CD4-positive, alpha-beta T cell (primary cell): ENCODE data around the gene DCDC2C. TPM values are rescaled to one million over a fixed set of nuclear protein-coding genes. Genes with fewer than 3 reads are reported as not detected.

Experiments used
- ATAC-seq: fragments of 200-7000 bp; cut with Tn5 transposase; one replicate; pipeline ENCODE4 v1.10.0; 2022; ENCODE audit warnings: mild to moderate bottlenecking; ENCODE audit not compliant: poor library complexity
- CTCF ChIA-PET: fragments of 350-600 bp; sonication (Branson Sonifier 250); formaldehyde crosslinking; loops from one replicate; lab custom pipeline; 2021; ENCODE audit warnings: antibody characterized with exemption, inconsistent platforms; lab: Charles Lee
- POLR2A ChIA-PET: fragments of 350-600 bp; sonication (Branson Sonifier 250); formaldehyde crosslinking; loops from one replicate; lab custom pipeline; 2021; ENCODE audit warnings: antibody characterized with exemption, inconsistent platforms; lab: Charles Lee
- DNase-seq, 14 experiments: peaks; one replicate each; pipeline ENCODE4 v3.0.0-alpha.2; 2013 to 2020; ENCODE audit warnings: mixed read lengths in 2 of 14
- H3K27ac ChIP-seq, 2 donors: one replicate each; pipeline versions ENCODE4 v1.5.1 to v1.7.0; 2013; ENCODE audit warnings: low read length in 2 of 2, low read depth in 1 of 2, mild to moderate bottlenecking in 1 of 2
- H3K27me3 ChIP-seq, 2 experiments: 1 replicate in 1 of 2; 2 replicates in 1 of 2; pipeline versions ENCODE4 v1.6.1 to v1.7.0; 2013; ENCODE audit warnings: low read length in 2 of 2, control low read depth in 1 of 2, mild to moderate bottlenecking in 1 of 2, moderate library complexity in 1 of 2; ENCODE audit not compliant: insufficient read depth in 2 of 2, control insufficient read depth in 1 of 2
- H3K36me3 ChIP-seq: one replicate; pipeline ENCODE4 v1.6.1; 2013; ENCODE audit warnings: low read length, control low read depth; ENCODE audit not compliant: insufficient read depth
- H3K4me1 ChIP-seq: one replicate; pipeline ENCODE4 v1.6.1; 2013; ENCODE audit warnings: low read length, control low read depth; ENCODE audit not compliant: insufficient read depth
- H3K4me3 ChIP-seq: one replicate; pipeline ENCODE4 v1.5.1; 2013; ENCODE audit warnings: mild to moderate bottlenecking, low read length, moderate library complexity
- H3K9me3 ChIP-seq, 2 experiments: 1 replicate in 1 of 2; 2 replicates in 1 of 2; pipeline versions ENCODE4 v1.6.1 to v1.7.0; 2013; ENCODE audit warnings: low read length in 2 of 2, mild to moderate bottlenecking in 2 of 2, control low read depth in 1 of 2, moderate library complexity in 1 of 2; ENCODE audit not compliant: control insufficient read depth in 1 of 2, insufficient read depth in 1 of 2
- H3K27ac Mint-ChIP-seq: one replicate; pipeline ENCODE4 v1.8.0; 2020; ENCODE audit warnings: mixed read lengths
- H3K27me3 Mint-ChIP-seq: one replicate; pipeline ENCODE4 v1.8.0; 2021; ENCODE audit warnings: mixed read lengths
- H3K36me3 Mint-ChIP-seq: one replicate; pipeline ENCODE4 v1.8.0; 2021; ENCODE audit warnings: low read depth, mixed read lengths
- H3K4me1 Mint-ChIP-seq: one replicate; pipeline ENCODE4 v1.8.0; 2021; ENCODE audit warnings: low read depth, mixed read lengths
- H3K4me3 Mint-ChIP-seq: one replicate; pipeline ENCODE4 v1.8.0; 2020; ENCODE audit warnings: mild to moderate bottlenecking, mixed read lengths
- H3K9me3 Mint-ChIP-seq: one replicate; pipeline ENCODE4 v1.8.0; 2020; ENCODE audit warnings: mixed read lengths
- intact Hi-C, 2 experiments: fragments of 100-400 bp; cut with DNase I in 1 of 2; cut with micrococcal nuclease in 1 of 2; formaldehyde crosslinking; loops; one replicate each; pipeline versions ENCODE4 v1.15.1 to v1.9.0; 2023 to 2025; cut with DNase I, micrococcal nuclease
- polyA plus RNA-seq, 2 donors: library from polyadenylated mRNA; unstranded; fragments of 120-200 nt; gene quantifications; one replicate each; pipeline ENCODE4 v1.2.1, GENCODE V29; 2013
- total RNA-seq, 174 experiments: library from RNA in 2 of 174; stranded (reverse) in 2 of 174; gene quantifications; one replicate each; pipeline ENCODE4 v1.2.3 and lab custom pipeline; 2021 to 2026
- TF ChIP-seq, protein P1 (sequence below): fragments of 200-600 bp; IDR thresholded peaks from one replicate; pipeline ENCODE4 v1.8.0; 2022; ENCODE audit warnings: antibody characterized with exemption, mild to moderate bottlenecking

Gene DCDC2C, protein sequence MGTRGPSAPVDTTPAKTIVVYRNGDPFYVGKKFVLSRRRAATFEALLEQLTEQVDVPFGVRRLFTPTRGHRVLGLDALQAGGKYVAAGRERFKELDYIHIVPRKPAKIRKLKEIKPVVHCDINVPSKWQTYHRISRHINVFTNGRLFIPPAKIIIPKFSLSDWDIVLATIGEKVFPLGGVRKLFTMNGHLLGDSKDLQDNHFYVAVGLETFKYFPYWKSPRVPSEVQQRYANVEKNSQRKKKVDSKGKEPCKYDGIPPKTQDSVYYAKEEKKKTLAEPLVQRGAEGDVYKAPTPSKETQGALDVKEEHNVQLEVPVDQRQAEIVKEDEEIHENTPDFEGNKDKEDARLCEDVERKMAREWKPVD
- not detected for total RNA-seq
- polyA plus RNA-seq (2013, experiment 1 of 2), result not detected
- polyA plus RNA-seq (2013, experiment 2 of 2), result not detected
- 0 to 0.11 (median 0) reads per million in 172 experiments for total RNA-seq (lab: John Stamatoyannopoulos, UW)

DNA sequence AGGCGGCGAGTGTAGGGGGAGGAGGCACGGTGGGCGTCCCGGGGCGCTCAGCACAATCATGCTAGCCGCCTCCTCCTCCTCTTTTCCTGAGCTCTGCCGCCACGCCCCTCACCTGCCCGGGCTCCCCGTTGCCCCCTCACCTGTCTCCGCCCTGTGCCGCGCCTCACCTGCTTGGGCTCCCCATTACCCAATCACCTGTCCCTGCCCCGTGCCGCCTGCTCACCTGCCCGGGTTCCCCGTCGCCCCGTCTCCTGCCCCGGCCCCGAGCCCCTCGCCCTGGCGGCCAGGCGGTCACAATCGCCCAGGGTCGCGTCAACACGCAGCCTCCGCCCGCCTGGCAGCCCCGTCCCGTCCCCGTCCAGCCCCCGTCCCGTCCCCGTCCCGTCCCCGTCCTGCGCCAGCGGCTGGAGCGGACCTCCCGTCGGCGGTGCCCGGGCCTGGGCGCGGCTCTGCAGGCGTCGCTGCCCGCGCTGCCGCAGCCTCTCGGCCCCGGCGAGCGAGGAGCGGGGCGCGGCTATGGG lies at the start of gene DCDC2C:
TSS of gene DCDC2C (plus strand) at position 340 of the 521 bp plus-strand sequence. CDS start at position 517, 177 bp downstream.
- Histone ChIP-seq H3K4me3 (no peak within 1 kb of the TSS), H3K27ac (no peak within 1 kb of the TSS), H3K4me1 (no peaks in the 10 kb centered on the region), H3K27me3 (peaks cover 6 to 33% of the 10 kb centered on the region in 2 experiments), H3K9me3 (peaks cover 0 to 12% of the 10 kb centered on the region in 2 experiments), H3K36me3 (no peaks in the 10 kb centered on the region)
- peaks cover 74% of the 10 kb centered on the region for H3K27me3 Mint-ChIP-seq
- DNase-seq (no peak), ATAC-seq (no peak)
- ChIA-PET POLR2A (no interaction called here), CTCF (no interaction called here)
- intact Hi-C loops, result no loop called here
- TF ChIP-seq, protein P1, sequence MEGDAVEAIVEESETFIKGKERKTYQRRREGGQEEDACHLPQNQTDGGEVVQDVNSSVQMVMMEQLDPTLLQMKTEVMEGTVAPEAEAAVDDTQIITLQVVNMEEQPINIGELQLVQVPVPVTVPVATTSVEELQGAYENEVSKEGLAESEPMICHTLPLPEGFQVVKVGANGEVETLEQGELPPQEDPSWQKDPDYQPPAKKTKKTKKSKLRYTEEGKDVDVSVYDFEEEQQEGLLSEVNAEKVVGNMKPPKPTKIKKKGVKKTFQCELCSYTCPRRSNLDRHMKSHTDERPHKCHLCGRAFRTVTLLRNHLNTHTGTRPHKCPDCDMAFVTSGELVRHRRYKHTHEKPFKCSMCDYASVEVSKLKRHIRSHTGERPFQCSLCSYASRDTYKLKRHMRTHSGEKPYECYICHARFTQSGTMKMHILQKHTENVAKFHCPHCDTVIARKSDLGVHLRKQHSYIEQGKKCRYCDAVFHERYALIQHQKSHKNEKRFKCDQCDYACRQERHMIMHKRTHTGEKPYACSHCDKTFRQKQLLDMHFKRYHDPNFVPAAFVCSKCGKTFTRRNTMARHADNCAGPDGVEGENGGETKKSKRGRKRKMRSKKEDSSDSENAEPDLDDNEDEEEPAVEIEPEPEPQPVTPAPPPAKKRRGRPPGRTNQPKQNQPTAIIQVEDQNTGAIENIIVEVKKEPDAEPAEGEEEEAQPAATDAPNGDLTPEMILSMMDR, result no peak
- H3K27ac Mint-ChIP-seq, result no peak within 1 kb of the TSS
- no peak within 1 kb of the TSS for H3K4me3 Mint-ChIP-seq
- no peaks in the 10 kb centered on the region for H3K36me3 Mint-ChIP-seq
- no peaks in the 10 kb centered on the region for H3K9me3 Mint-ChIP-seq
- no peaks in the 10 kb centered on the region for H3K4me1 Mint-ChIP-seq

DNA sequence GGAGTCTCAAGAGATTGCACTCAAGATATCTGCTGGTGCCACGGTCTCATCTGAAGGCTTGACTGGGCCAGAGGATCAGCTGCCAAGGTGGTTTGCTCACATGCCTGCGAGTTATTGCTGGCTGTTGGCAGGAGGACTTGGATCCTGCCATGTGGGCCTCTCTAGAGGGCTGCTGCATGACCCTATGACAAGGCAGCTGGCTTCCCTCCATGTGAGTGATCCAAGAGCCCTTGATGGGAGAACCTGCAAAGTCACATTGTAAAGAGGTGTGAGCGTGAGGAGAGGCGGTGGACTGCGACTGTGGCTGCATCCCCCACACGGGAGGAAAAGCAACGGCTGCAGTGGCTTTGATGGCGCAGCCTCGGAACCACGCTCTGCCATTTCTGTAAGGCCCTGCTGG lies 49.4 kb upstream of the DCDC2C start:
- Mint-ChIP-seq H3K27ac (no peak overlapping the region), H3K9me3 (no peaks in the 10 kb centered on the region), H3K4me1 (peaks cover 18% of the 10 kb centered on the region), H3K36me3 (no peaks in the 10 kb centered on the region), H3K27me3 (no peaks in the 10 kb centered on the region), H3K4me3 (no peak overlapping the region)
- H3K27ac ChIP-seq, result no peak overlapping the region
- CTCF ChIA-PET, result no interaction called here
- POLR2A ChIA-PET, result no interaction called here
- H3K36me3 ChIP-seq, result no peaks in the 10 kb centered on the region
- ATAC-seq (no peak), DNase-seq (no peak)
- peaks cover 21% of the 10 kb centered on the region for H3K4me1 ChIP-seq
- H3K9me3 ChIP-seq, result no peaks in the 10 kb centered on the region
- TF ChIP-seq, protein P1, result no peak
- H3K27me3 ChIP-seq, result peaks cover 0 to 2% of the 10 kb centered on the region in 2 experiments
- intact Hi-C loops, result loop anchor here (5.0 to 10.0 kb wide), 5 partner anchors 77 to 1532 kb away; partner anchors contain the start of genes RPS7 (in 2 of the 2) and RNASEH1 (in 1 of the 2)
- no peak overlapping the region for H3K4me3 ChIP-seq

DNA sequence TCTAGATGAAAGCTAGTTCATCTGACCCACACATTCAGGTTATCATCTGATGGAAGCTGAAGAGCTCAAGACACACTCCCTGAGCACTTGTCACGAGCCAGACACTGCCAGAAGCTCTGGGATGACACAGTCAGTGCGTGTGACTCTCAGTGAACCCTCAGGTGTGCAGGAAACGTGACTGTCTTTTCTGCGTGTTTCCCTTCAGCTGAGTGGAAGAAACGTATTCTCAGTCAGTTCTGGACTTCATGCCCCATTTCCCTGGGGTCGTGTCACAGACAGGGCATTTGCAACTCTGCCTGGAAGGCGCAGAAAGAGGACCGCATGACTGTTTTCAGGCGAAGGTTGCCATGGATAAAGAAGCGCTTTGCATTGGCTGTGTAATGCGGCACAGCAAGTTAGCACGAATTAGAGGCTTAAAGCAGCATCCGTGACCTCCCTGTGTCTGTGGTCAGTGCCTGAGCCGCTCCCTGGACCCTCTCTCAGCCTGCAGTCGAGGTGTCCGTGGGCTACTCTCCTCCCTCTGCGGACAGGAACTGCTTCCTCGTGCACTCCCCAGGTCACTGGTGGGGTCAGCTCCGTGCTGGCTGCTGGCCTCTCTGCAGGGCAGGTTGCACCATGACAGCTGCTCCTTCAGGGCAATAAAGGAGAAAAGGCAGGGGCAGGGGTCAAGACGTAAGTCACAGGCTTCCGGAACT lies 48.7 kb upstream of the DCDC2C start:
- no peak overlapping the region for H3K27ac ChIP-seq
- H3K36me3 ChIP-seq, result no peaks in the 10 kb centered on the region
- intact Hi-C loops, result loop anchor here (5.0 to 10.0 kb wide), 5 partner anchors 77 to 1532 kb away; partner anchors contain the start of genes RPS7 (in 2 of the 2) and RNASEH1 (in 1 of the 2)

More for the DNA sequence above, 48.7 kb upstream of the DCDC2C start:
- H3K27me3 Mint-ChIP-seq, result no peaks in the 10 kb centered on the region
- ATAC-seq (no peak), DNase-seq (no peak)
- TF ChIP-seq, protein P1, result no peak
- no peaks in the 10 kb centered on the region for H3K9me3 ChIP-seq
- peaks cover 21% of the 10 kb centered on the region for H3K4me1 ChIP-seq
- peaks cover 0 to under 1% of the 10 kb centered on the region in 2 experiments for H3K27me3 ChIP-seq
- H3K4me3 Mint-ChIP-seq, result no peak overlapping the region
- no peak overlapping the region for H3K4me3 ChIP-seq
- ChIA-PET CTCF (no interaction called here), POLR2A (no interaction called here)
- H3K36me3 Mint-ChIP-seq, result no peaks in the 10 kb centered on the region
- no peak overlapping the region for H3K27ac Mint-ChIP-seq
- peaks cover 18% of the 10 kb centered on the region for H3K4me1 Mint-ChIP-seq
- no peaks in the 10 kb centered on the region for H3K9me3 Mint-ChIP-seq
